Calu3 (cell line): Measurements from ENCODE around the gene BCAN. TPM values are rescaled to one million over a fixed set of nuclear protein-coding genes. Genes with fewer than 3 reads are reported as not detected.

ENCODE experiments used
- BruUV-seq: library from RNA; stranded (reverse); fragments of 400-500 nt; replicated peaks from 2 replicates; lab custom pipeline; 2021; lab: Mats Ljungman, UMichigan
- CTCF ChIA-PET: fragments of 300-600 bp; sonication (Branson Sonifier 250); formaldehyde crosslinking; loops from one replicate; lab custom pipeline; 2022; ENCODE audit warnings: antibody characterized with exemption; lab: Charles Lee
- DNase-seq: peaks from one replicate; pipeline ENCODE4 v3.0.0; 2022
- H3K27ac Mint-ChIP-seq: one replicate; pipeline ENCODE4 v1.8.0; 2022; ENCODE audit warnings: mixed read lengths; ENCODE audit not compliant: unreplicated experiment
- H3K27me3 Mint-ChIP-seq: one replicate; pipeline ENCODE4 v1.8.0; 2022; ENCODE audit warnings: mixed read lengths; ENCODE audit not compliant: unreplicated experiment
- H3K36me3 Mint-ChIP-seq: one replicate; pipeline ENCODE4 v1.8.0; 2022; ENCODE audit warnings: mild to moderate bottlenecking, moderate library complexity, mixed read lengths; ENCODE audit not compliant: insufficient read depth, unreplicated experiment
- H3K4me1 Mint-ChIP-seq: one replicate; pipeline ENCODE4 v1.8.0; 2022; ENCODE audit warnings: mild to moderate bottlenecking, low read depth, mixed read lengths; ENCODE audit not compliant: unreplicated experiment
- H3K4me3 Mint-ChIP-seq: one replicate; pipeline ENCODE4 v1.8.0; 2022; ENCODE audit warnings: mild to moderate bottlenecking, low read depth, moderate library complexity, mixed read lengths; ENCODE audit not compliant: unreplicated experiment
- H3K9me3 Mint-ChIP-seq: one replicate; pipeline ENCODE4 v1.8.0; 2022; ENCODE audit warnings: low read depth, mixed read lengths; ENCODE audit not compliant: unreplicated experiment
- CTCF ChIP-seq: fragments of 200-600 bp; IDR thresholded peaks from one replicate; pipeline ENCODE4 v1.8.0; 2022; ENCODE audit warnings: antibody characterized with exemption; ENCODE audit not compliant: unreplicated experiment
- intact Hi-C: fragments of 100-400 bp; cut with micrococcal nuclease; formaldehyde crosslinking; loops from one replicate; pipeline ENCODE4 v1.10.0; 2022; ENCODE audit not compliant: unreplicated experiment
- total RNA-seq: library from RNA; stranded (reverse); gene quantifications from 2 replicates; pipeline ENCODE4 v1.2.3, GENCODE V29; 2022

The BCAN gene
- total RNA-seq, 1 experiment from 2014 or later, result not detected

DNA sequence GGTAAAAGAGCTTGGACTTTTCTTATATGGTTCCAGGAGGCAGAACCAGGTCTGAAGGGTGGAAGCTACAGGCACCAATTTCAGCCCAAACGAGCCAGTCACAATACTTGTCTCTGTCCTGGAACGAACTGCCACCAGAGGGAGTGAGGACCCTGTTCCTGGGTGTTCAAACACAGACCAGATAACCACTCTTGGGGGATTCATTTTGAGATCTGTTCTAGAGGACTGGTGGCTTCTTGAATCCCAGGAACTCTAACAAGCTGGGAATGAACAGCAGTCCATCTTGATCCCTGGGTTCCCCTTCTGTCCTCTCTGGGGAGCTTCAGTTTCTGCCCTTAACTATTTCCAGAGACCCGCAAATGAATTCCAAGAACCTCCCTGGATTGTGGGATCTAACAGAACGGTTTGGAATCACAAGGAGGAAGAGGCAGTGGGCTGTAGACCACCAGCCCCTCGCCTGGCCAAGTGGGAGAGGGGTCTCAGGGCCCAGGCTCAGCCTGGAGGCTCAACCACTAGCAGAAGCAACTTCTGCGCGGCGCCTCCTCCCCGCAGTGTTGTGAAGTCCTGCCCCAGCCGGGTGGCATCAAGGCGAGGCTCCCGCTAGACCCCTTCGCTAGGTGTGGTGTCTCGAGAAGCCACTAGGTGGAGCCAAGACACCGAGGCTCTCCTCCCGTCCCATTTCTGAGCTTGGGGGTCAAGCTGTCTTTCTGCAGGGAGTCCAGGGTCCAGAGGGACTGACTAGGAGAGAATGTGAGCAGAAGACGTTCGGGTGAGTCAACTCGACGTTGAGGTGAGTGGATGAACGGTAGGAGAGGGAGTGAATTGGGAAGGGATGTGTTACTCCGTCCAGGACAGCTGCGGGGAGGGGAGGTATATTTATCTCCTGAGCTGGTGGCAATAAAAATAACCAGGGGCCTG is 47.4 kb downstream of the BCAN start:
- Mint-ChIP-seq H3K9me3 (no peaks in the 10 kb centered on the region), H3K36me3 (no peaks in the 10 kb centered on the region), H3K4me3 (peak overlapping the region; percentile 15), H3K4me1 (peaks cover 38% of the 10 kb centered on the region), H3K27ac (peak overlapping the region; percentile 2), H3K27me3 (no peaks in the 10 kb centered on the region)
- BruUV-seq, result no TSS peak
- DNase-seq, result peak; percentile 92
- CTCF ChIA-PET, result interaction anchor here (0.5 to 7.2 kb wide), 28 partner anchors 8 to 238 kb away, joined by 3 to 199 read pairs (median 4); partner anchors contain the start of genes CRABP2, HDGF, ISG20L2 and METTL25B
- peak; percentile 82 for TF ChIP-seq CTCF
- intact Hi-C loops, result loop anchor here (1.0 to 10.0 kb wide), 4 partner anchors 16 to 201 kb away; partner anchors contain the start of genes CRABP2 and INSRR

- intact Hi-C loops, result loop anchor here (1.0 to 10.0 kb wide), 4 partner anchors 15 to 200 kb away; partner anchors contain the start of genes CRABP2 and INSRR
- Mint-ChIP-seq H3K27me3 (no peaks in the 10 kb centered on the region), H3K4me1 (peaks cover 44% of the 10 kb centered on the region), H3K27ac (peak overlapping the region; percentile 2), H3K4me3 (peak overlapping the region; percentile 15), H3K9me3 (no peaks in the 10 kb centered on the region), H3K36me3 (no peaks in the 10 kb centered on the region)
- no peak for DNase-seq
- CTCF ChIA-PET, result interaction anchor here (0.6 to 7.2 kb wide), 25 partner anchors 9 to 237 kb away, joined by 3 to 199 read pairs (median 5); partner anchors contain the start of genes CRABP2, HDGF, ISG20L2 and METTL25B
- no peak for TF ChIP-seq CTCF
- no TSS peak for BruUV-seq
Measured at GRCh38 chr1:156689953-156690674, 48.2 kb downstream of the BCAN start.

- TF ChIP-seq CTCF, result no peak
- intact Hi-C loops, result no loop called here
- no TSS peak for BruUV-seq
- H3K4me3 Mint-ChIP-seq, result no peak overlapping the region
- no peaks in the 10 kb centered on the region for H3K36me3 Mint-ChIP-seq
- H3K4me1 Mint-ChIP-seq, result peaks cover 44% of the 10 kb centered on the region
- CTCF ChIA-PET, result interaction anchor here (1.1 to 7.2 kb wide), 10 partner anchors 11 to 237 kb away, joined by 3 to 199 read pairs (median 23); partner anchors contain the start of genes CRABP2, ISG20L2, METTL25B and NTRK1
- H3K27me3 Mint-ChIP-seq, result no peaks in the 10 kb centered on the region
- no peaks in the 10 kb centered on the region for H3K9me3 Mint-ChIP-seq
- no peak overlapping the region for H3K27ac Mint-ChIP-seq
- DNase-seq, result no peak
Measured at GRCh38 chr1:156690675-156691036, 48.7 kb downstream of the BCAN start.

- no peak overlapping the region for H3K27ac Mint-ChIP-seq
- no peak overlapping the region for H3K4me3 Mint-ChIP-seq
- DNase-seq, result no peak
- peaks cover 44% of the 10 kb centered on the region for H3K4me1 Mint-ChIP-seq
- CTCF ChIA-PET, result interaction anchor here (0.8 to 7.2 kb wide), 8 partner anchors 10 to 237 kb away, joined by 3 to 199 read pairs (median 19); partner anchors contain the start of genes CRABP2, ISG20L2, METTL25B and NTRK1
- intact Hi-C loops, result no loop called here
- BruUV-seq, result no TSS peak
- H3K9me3 Mint-ChIP-seq, result no peaks in the 10 kb centered on the region
- H3K27me3 Mint-ChIP-seq, result no peaks in the 10 kb centered on the region
- no peak for TF ChIP-seq CTCF
- no peaks in the 10 kb centered on the region for H3K36me3 Mint-ChIP-seq
Measured at GRCh38 chr1:156691191-156691590, 49.3 kb downstream of the BCAN start.
